ENCODE measurements around the gene PLPP1. TPM values are rescaled to one million over a fixed set of nuclear protein-coding genes. Genes with fewer than 3 reads are reported as not detected.

PLPP1 gene
- total RNA-seq, 1 experiment from 2014 or later: 10.5 TPM

- Histone ChIP-seq H3K9me2 (ENCODE audit: insufficient read depth) (no peaks in the 10 kb centered on the region), H3K79me2 (ENCODE audit: insufficient read depth, low read length) (no peaks in the 10 kb centered on the region), H4K20me1 (ENCODE audit: insufficient read depth) (no peaks in the 10 kb centered on the region), H3K27ac (ENCODE audit: low read depth, low read length) (no peak overlapping the region), H3K4me1 (ENCODE audit: control insufficient read depth in 1 of 2, insufficient read depth in 2 of 2, low read length in 2 of 2) (no peaks in the 10 kb centered on the region), H3K36me3 (ENCODE audit: control insufficient read depth in 1 of 2, insufficient read depth in 2 of 2, low read length in 2 of 2) (no peaks in the 10 kb centered on the region), H3K9me3 (ENCODE audit: control insufficient read depth in 1 of 2, insufficient read depth in 1 of 2, low read depth in 1 of 2, low read length in 2 of 2) (no peaks in the 10 kb centered on the region), H2AFZ (ENCODE audit: low read depth, low read length, poor library complexity, severe bottlenecking) (no peak overlapping the region), H3K4me2 (ENCODE audit: low read length) (no peak overlapping the region), H3K4me3 (replicated peaks in 1 of 2; ENCODE audit: low read depth in 1 of 2, low read length in 2 of 2) (no peak overlapping the region), H3K9ac (ENCODE audit: low read length) (no peak overlapping the region), H3K27me3 (ENCODE audit: insufficient read depth, low read length) (no peaks in the 10 kb centered on the region)
- no peak for ATAC-seq
- POLR2A ChIA-PET: no interaction called here
- TF ChIP-seq CBX3 (IDR thresholded peaks at IDR 0.05; ENCODE audit: low read depth) (no peak), ZNF274 (IDR thresholded peaks at IDR 0.05; ENCODE audit: low read depth, low read length) (no peak), JUND (IDR thresholded peaks at IDR 0.05) (no peak), ZFX (IDR thresholded peaks at IDR 0.05) (no peak), ZBTB33 (IDR thresholded peaks at IDR 0.05; ENCODE audit: extremely low read depth, insufficient replicate concordance, low read length) (no peak), SP1 (IDR thresholded peaks at IDR 0.05; ENCODE audit: low read depth) (no peak), EZH2phosphoT487 (IDR thresholded peaks at IDR 0.05; ENCODE audit: borderline replicate concordance) (no peak), REST (IDR thresholded peaks at IDR 0.05; ENCODE audit: low read depth) (no peak)
- CTCF ChIA-PET: no interaction called here
- no TSS peak for BruUV-seq (replicated peaks)
- no peak for DNase-seq (ENCODE audit: low read depth, low spot score)
- RAD21 ChIA-PET (ENCODE audit: low non-redundant PET in 1 of 2, low total read pairs in 2 of 2, uncharacterized antibody in 2 of 2, unreplicated experiment in 2 of 2): no interaction called here
- intact Hi-C loops (cut with micrococcal nuclease): no loop called here
Measured at GRCh38 chr5:55517804-55518203, 17.0 kb downstream of the PLPP1 start.

Measured in HCT116 (cell line).